ENCODE results near the gene MYO10.

MYO10 gene

DNA sequence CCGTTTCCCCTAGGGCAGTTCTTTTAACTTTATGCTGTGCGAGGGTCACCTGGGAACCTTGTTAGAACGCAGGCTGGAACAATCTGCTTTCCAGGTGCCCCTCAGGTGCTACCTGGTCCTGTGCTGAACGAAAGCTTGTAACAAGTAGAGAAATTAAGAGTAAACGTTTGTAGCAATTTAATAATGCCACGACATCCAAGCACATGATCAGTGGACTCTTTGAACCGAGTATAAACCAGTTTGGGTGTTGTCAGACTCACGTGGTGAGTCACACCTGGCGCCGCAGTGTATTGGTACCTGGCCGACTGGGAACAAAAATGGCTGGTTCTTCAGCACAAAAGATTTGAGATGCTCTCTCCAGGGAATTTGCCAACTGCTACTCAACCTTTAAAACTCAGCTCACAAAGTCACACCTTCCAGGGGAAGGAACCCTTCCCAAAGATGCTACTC, 926 bp upstream of the MYO10 start:
- ATAC-seq = no peak
- TF ChIP-seq CSDC2 (CRISPR knock-in tag; IDR thresholded peaks at IDR 0.05) (no peak), ZNF70 (CRISPR knock-in tag; IDR thresholded peaks at IDR 0.05) (no peak), ARNTL (CRISPR knock-in tag; IDR thresholded peaks at IDR 0.05; ENCODE audit: borderline replicate concordance, low read depth) (no peak), SNAI2 (CRISPR knock-in tag; IDR thresholded peaks at IDR 0.05) (no peak), ZC3H10 (CRISPR knock-in tag; IDR thresholded peaks at IDR 0.05) (no peak), ISL1 (CRISPR knock-in tag; IDR thresholded peaks at IDR 0.05) (no peak), BACH2 (CRISPR knock-in tag; IDR thresholded peaks at IDR 0.05; ENCODE audit: borderline replicate concordance) (no peak), OSR1 (CRISPR knock-in tag; IDR thresholded peaks at IDR 0.05) (no peak), ZNF565 (CRISPR knock-in tag; conservative IDR thresholded peaks at IDR 0.05; ENCODE audit: low read depth) (no peak), TCF4 (CRISPR knock-in tag; IDR thresholded peaks at IDR 0.05; ENCODE audit: borderline replicate concordance) (no peak), GLIS3 (CRISPR knock-in tag; IDR thresholded peaks at IDR 0.05) (no peak), RARB (CRISPR knock-in tag; IDR thresholded peaks at IDR 0.05) (no peak), TOX (CRISPR knock-in tag; IDR thresholded peaks at IDR 0.05; ENCODE audit: borderline replicate concordance) (no peak), ZFP30 (CRISPR knock-in tag; IDR thresholded peaks at IDR 0.05) (no peak), PPARA (CRISPR knock-in tag; IDR thresholded peaks at IDR 0.05; ENCODE audit: borderline replicate concordance) (no peak), ZNF8 (CRISPR knock-in tag; IDR thresholded peaks at IDR 0.05) (no peak), ESRRG (CRISPR knock-in tag; IDR thresholded peaks at IDR 0.05) (no peak)
- TF ChIP-seq, protein P1, sequence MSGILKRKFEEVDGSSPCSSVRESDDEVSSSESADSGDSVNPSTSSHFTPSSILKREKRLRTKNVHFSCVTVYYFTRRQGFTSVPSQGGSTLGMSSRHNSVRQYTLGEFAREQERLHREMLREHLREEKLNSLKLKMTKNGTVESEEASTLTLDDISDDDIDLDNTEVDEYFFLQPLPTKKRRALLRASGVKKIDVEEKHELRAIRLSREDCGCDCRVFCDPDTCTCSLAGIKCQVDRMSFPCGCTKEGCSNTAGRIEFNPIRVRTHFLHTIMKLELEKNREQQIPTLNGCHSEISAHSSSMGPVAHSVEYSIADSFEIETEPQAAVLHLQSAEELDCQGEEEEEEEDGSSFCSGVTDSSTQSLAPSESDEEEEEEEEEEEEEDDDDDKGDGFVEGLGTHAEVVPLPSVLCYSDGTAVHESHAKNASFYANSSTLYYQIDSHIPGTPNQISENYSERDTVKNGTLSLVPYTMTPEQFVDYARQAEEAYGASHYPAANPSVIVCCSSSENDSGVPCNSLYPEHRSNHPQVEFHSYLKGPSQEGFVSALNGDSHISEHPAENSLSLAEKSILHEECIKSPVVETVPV (CRISPR knock-in tag; IDR thresholded peaks at IDR 0.05) = no peak
- TF ChIP-seq, protein P2, sequence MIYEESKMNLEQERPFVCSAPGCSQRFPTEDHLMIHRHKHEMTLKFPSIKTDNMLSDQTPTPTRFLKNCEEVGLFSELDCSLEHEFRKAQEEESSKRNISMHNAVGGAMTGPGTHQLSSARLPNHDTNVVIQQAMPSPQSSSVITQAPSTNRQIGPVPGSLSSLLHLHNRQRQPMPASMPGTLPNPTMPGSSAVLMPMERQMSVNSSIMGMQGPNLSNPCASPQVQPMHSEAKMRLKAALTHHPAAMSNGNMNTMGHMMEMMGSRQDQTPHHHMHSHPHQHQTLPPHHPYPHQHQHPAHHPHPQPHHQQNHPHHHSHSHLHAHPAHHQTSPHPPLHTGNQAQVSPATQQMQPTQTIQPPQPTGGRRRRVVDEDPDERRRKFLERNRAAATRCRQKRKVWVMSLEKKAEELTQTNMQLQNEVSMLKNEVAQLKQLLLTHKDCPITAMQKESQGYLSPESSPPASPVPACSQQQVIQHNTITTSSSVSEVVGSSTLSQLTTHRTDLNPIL (CRISPR knock-in tag; IDR thresholded peaks at IDR 0.05; ENCODE audit: low read depth) = no peak
- TF ChIP-seq, protein P3, sequence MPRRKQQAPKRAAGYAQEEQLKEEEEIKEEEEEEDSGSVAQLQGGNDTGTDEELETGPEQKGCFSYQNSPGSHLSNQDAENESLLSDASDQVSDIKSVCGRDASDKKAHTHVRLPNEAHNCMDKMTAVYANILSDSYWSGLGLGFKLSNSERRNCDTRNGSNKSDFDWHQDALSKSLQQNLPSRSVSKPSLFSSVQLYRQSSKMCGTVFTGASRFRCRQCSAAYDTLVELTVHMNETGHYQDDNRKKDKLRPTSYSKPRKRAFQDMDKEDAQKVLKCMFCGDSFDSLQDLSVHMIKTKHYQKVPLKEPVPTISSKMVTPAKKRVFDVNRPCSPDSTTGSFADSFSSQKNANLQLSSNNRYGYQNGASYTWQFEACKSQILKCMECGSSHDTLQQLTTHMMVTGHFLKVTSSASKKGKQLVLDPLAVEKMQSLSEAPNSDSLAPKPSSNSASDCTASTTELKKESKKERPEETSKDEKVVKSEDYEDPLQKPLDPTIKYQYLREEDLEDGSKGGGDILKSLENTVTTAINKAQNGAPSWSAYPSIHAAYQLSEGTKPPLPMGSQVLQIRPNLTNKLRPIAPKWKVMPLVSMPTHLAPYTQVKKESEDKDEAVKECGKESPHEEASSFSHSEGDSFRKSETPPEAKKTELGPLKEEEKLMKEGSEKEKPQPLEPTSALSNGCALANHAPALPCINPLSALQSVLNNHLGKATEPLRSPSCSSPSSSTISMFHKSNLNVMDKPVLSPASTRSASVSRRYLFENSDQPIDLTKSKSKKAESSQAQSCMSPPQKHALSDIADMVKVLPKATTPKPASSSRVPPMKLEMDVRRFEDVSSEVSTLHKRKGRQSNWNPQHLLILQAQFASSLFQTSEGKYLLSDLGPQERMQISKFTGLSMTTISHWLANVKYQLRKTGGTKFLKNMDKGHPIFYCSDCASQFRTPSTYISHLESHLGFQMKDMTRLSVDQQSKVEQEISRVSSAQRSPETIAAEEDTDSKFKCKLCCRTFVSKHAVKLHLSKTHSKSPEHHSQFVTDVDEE (CRISPR knock-in tag; IDR thresholded peaks at IDR 0.05) = no peak

DNA sequence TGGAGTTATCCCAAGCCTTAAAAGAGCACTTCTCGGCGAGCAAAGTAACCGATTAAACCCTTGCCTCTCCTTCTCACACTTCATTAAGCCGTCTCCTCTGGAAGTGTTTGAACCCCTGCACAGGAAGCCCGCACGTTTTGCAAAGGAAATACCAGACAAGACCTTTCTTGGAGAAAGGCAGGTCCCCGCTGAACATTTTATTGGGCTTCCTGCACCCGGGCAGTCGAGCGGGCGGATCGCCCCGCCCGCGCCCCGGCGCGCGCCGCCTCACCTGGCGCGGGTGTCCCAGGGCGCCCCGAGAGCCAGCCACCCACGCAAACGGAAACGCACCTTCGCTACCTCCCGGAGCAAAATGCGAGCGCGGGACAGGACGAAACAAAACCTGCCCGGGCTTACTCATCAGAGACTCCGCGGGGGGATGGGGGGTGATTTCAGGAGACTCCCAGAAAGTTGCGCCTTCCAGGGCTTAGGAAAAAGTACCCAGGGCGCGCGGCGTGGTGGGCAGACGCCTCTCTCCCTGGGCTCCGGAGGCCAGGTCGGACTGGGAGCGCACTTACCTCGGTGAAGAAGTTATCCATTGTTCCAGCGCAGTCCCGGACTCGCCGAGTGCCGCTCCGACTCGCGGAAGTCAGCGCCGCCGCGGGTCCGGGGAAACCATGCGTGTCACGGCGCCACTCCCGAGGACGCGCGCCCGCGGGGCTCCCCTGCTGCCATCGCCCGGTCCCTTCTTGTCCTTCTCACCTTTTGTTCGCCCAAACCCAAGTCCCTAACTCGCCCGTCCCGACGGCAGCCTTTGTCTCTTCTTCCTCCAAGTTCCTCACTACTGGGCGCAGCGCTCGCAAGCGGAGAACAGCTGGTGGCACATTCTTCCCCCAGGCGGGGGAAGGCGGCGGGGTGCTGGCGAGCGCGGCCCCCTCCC, 598 bp downstream of the MYO10 start:
- peak; percentile 44 for ATAC-seq
- TF ChIP-seq PPARA (CRISPR knock-in tag; IDR thresholded peaks at IDR 0.05; ENCODE audit: borderline replicate concordance) (no peak), TOX (CRISPR knock-in tag; IDR thresholded peaks at IDR 0.05; ENCODE audit: borderline replicate concordance) (no peak), ARNTL (CRISPR knock-in tag; IDR thresholded peaks at IDR 0.05; ENCODE audit: borderline replicate concordance, low read depth) (no peak), SNAI2 (CRISPR knock-in tag; IDR thresholded peaks at IDR 0.05) (no peak), GLIS3 (CRISPR knock-in tag; IDR thresholded peaks at IDR 0.05) (no peak), TCF4 (CRISPR knock-in tag; IDR thresholded peaks at IDR 0.05; ENCODE audit: borderline replicate concordance) (no peak), ZFP30 (CRISPR knock-in tag; IDR thresholded peaks at IDR 0.05) (no peak), ZNF70 (CRISPR knock-in tag; IDR thresholded peaks at IDR 0.05) (no peak), RARB (CRISPR knock-in tag; IDR thresholded peaks at IDR 0.05) (no peak)
- TF ChIP-seq, protein P2 (CRISPR knock-in tag; IDR thresholded peaks at IDR 0.05; ENCODE audit: low read depth) = no peak
- TF ChIP-seq, protein P3 (CRISPR knock-in tag; IDR thresholded peaks at IDR 0.05) = no peak
